MV-4-11 (cell line): Measurements from ENCODE around the gene LIN54.
"Not testable (repeated sequence)": the region's sequence is repeated elsewhere in the genome, so short reads cannot be mapped to it uniquely, and the experiment has no call there.

Experiments used
- DNase-seq: peaks from one replicate; lab custom pipeline; 2025; lab: John Stamatoyannopoulos, UW

Gene LIN54

DNA sequence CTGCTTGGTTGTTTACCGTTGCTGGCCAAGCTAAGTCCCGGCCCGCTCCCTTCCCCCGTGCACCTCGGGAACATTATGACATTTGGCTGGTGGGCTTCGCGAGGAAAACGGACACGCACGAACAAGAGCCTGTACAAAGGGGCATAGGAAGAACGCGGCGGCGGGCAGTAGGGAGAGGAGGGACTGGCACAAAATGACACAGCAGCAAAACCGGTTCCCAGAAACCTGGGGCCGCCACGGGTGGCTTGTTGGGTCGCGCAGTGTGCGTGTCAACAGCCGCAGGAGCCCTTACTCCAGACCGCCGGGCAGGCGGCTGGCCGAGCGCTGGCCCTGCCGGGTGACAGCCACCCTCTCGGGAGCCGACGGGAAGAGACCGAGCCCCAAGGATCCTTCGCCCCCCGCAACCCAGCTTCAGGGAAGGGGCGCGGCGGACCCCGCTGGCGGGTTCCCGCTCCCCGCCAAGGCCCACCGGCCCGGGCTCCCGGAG is 1.6 kb upstream of the LIN54 start:
- no peak for DNase-seq

GRCh38 chr4:83011689-83012199 is 1.1 kb upstream of the LIN54 start:
- peak; percentile 25 for DNase-seq

DNA sequence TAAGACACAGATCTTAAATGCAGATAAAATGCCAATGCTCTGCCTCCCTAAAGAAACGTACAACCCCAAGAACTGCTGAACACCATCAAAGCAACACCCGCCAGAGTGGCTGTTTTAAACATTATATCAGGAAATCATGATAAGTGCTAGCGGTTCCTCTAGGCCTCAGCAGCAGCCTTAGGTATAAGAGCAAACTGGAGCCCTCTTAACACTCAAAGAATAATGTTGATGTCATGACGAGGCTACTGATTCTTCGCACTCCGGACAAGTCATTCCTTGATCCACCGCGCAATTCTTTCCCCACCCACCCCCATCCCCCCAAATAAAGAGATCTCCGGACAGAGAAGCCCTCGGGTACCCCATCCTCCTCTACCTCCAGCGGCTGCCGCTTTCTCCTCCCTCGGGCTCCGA is 507 bp downstream of the LIN54 start:
- DNase-seq, result no peak

DNA sequence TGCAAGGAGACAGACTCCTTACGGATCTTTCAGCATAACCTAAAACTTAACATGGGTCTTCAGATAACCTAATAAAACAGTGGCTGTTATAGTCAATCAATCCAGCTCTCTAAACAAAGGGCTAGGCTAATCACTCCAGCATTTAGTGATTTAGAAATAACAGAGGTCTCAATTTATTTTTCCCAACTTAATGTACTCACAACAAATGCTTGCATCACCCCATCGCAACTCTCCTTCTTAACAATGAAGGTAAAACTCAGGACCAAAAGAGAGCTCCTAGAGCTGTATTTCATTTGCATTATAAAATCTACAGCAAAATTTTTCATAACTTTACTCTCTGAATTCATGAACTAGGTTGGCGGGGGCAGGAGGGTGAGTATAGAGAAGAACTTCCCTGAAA is 1.1 kb downstream of the LIN54 start:
- DNase-seq, result no peak

- DNase-seq, result not testable (repeated sequence)
Observed at GRCh38 chr4:83003044-83003791, 7.4 kb downstream of the LIN54 start.

GRCh38 chr4:83002329-83002728 is 8.3 kb downstream of the LIN54 start:
- DNase-seq, result no peak

- peak; percentile 7 for DNase-seq
Observed at GRCh38 chr4:82998898-82999297, 11.7 kb downstream of the LIN54 start.

DNA sequence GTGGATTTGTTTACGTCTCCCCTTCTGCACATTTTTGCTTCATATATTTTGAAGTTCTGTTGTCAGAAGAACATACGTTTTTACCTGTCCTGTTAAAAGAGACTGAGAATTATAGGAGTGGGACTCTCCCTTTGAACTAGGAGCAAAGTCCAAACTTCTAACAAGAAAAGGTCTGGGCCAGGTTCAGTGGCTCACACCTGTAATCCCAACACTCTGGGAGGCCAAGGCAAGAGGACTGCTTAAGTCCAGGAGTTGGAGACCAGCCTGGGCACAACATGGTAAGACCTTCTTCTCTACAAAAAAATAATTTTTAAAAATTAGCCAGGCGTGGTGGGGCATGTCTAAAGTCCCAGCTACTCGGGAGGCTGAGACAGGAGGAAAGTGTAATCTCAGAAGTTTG is 15.8 kb downstream of the LIN54 start:
- DNase-seq, result no peak

- DNase-seq, result peak; percentile 49
Observed at GRCh38 chr4:82989575-82990429, 20.8 kb downstream of the LIN54 start.

GRCh38 chr4:82988323-82988832 is 22.2 kb downstream of the LIN54 start:
- no peak for DNase-seq

- not testable (repeated sequence) for DNase-seq
Observed at GRCh38 chr4:82987519-82987918, 23.1 kb downstream of the LIN54 start.

- peak; percentile 81 for DNase-seq
Observed at GRCh38 chr4:82984459-82984858, 26.2 kb downstream of the LIN54 start.

DNA sequence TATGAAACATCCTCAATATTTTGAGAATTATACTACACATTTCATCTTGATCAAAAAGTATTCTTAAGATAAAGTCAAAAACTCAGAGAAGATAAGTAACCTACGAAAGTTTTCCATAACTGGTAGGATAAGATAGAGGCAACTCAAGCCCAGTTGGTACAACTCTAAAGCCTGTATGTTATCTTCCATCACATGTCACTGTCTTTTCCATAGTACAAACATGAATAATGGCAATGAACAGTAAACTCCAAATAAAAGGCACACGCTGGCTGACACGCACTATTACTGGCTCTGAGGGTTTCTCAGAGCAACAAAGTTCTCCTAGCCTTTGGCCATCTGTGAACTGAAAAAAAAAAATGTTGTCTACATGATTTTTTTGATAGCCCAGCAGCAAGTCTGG is 27.2 kb downstream of the LIN54 start:
- no peak for DNase-seq

- DNase-seq, result no peak
Observed at GRCh38 chr4:82981138-82981537, 29.5 kb downstream of the LIN54 start.

DNA sequence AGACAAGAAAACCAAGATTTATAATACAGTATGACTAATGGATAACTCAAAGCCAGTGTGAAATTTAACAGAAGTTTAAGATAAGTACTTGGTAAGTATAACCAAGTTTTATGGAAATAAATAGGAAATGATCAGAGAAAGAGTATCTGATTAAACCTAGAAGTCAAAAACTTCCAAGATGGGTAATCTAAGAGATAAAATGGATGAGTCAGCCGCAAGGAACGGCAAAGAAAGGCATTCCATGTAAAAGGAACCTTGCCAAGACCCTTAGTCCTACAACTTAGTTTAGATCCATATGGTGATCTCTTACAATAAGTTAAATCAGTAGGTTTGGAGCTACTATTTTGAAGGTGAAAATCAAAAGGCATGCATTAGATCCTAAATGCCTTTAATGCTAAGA is 34.8 kb downstream of the LIN54 start:
- no peak for DNase-seq

GRCh38 chr4:82969414-82969813 is 41.2 kb downstream of the LIN54 start:
- no peak for DNase-seq

- no peak for DNase-seq
Observed at GRCh38 chr4:82968972-82969371, 41.7 kb downstream of the LIN54 start.

DNA sequence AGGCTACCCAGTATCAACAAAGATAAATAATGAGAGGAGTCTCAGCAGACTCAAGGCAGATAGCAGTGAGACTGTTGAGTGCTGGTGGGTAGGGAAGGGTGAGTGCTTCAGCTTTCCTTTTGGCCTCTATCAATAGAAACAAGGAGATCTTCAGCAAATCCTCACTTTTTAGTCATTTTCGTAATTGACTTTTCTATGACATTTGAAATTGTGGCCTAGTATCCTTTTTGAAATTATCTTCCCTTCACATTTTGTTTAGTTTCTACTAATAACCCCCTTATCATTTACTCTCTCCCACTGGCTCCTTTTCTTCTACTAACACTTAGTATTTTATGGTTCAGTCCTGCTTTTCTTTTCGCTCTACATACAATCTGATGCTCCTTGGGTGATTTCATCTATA is 44.9 kb downstream of the LIN54 start:
- no peak for DNase-seq

GRCh38 chr4:82957045-82957444 is 53.6 kb downstream of the LIN54 start:
- DNase-seq, result peak; percentile 60

GRCh38 chr4:82954212-82954611 is 56.4 kb downstream of the LIN54 start:
- DNase-seq, result no peak

- no peak for DNase-seq
Observed at GRCh38 chr4:82951196-82951595, 59.4 kb downstream of the LIN54 start.

GRCh38 chr4:82948647-82949204 is 61.9 kb downstream of the LIN54 start:
- DNase-seq, result no peak
